Suprapubic skin (tissue), 4 donors: Measurements from ENCODE around the gene SYNPO. TPM values are rescaled to one million over a fixed set of nuclear protein-coding genes. Genes with fewer than 3 reads are reported as not detected.
A peak's percentile ranks its signal among the peaks of the same experiment; 100 is the strongest.

ENCODE experiments used
- DNase-seq, 2 donors: peaks; one replicate each; pipeline ENCODE4 v3.0.0-alpha.2; 2019; ENCODE audit warnings: low spot score in 2 of 2
- H3K27ac ChIP-seq: fragments of 200-600 bp; sonication (generic); one replicate; pipeline ENCODE4 v1.5.1; 2019
- H3K27me3 ChIP-seq: fragments of 200-600 bp; sonication (generic); one replicate; pipeline ENCODE4 v1.5.1; 2019
- H3K36me3 ChIP-seq: fragments of 200-600 bp; sonication (generic); one replicate; pipeline ENCODE4 v1.5.1; 2019
- H3K4me1 ChIP-seq: fragments of 200-600 bp; sonication (generic); one replicate; pipeline ENCODE4 v1.5.1; 2019
- H3K4me3 ChIP-seq: fragments of 200-600 bp; sonication (generic); one replicate; pipeline ENCODE4 v1.5.1; 2019; ENCODE audit warnings: mild to moderate bottlenecking
- H3K9me3 ChIP-seq: fragments of 200-600 bp; sonication (generic); one replicate; pipeline ENCODE4 v1.5.1; 2019
- CTCF ChIP-seq, 2 donors: fragments of 200-600 bp in 1 of 2; fragments of 450-650 bp in 1 of 2; sonication (generic) in 1 of 2; IDR thresholded peaks; one replicate each; pipeline ENCODE4 v1.5.1; 2016 to 2019; ENCODE audit warnings: antibody characterized with exemption in 2 of 2, mild to moderate bottlenecking in 1 of 2, moderate library complexity in 1 of 2
- EP300 ChIP-seq: sonication (generic); formaldehyde crosslinking; IDR thresholded peaks from one replicate; pipeline ENCODE4 v1.6.1; 2017; ENCODE audit warnings: antibody characterized with exemption
- POLR2A ChIP-seq, 2 donors: fragments of 450-650 bp; IDR thresholded peaks; one replicate each; pipeline ENCODE4 v1.6.1; 2017; ENCODE audit warnings: antibody characterized with exemption in 2 of 2, mild to moderate bottlenecking in 2 of 2, moderate library complexity in 2 of 2
- POLR2AphosphoS5 ChIP-seq, 3 donors: sonication (generic); formaldehyde crosslinking; IDR thresholded peaks; one replicate each; pipeline ENCODE4 v1.6.1; 2017; ENCODE audit warnings: antibody characterized with exemption in 3 of 3
- WGBS: methylation state at CpG from one replicate; pipeline ENCODE4 v1.1.5; 2018; 5-methylcytosine and 5-hydroxymethylcytosine counted together
- total RNA-seq, 4 donors: library from RNA; depleted of rRNA; stranded (reverse); fragments of >200 nt; gene quantifications; one replicate each; pipeline ENCODE4 v1.1.0, GENCODE V29; 2016

The SYNPO gene
- total RNA-seq, 4 donors from 2014 or later, result 3.3 to 8.5 (median 5.6) TPM

DNA sequence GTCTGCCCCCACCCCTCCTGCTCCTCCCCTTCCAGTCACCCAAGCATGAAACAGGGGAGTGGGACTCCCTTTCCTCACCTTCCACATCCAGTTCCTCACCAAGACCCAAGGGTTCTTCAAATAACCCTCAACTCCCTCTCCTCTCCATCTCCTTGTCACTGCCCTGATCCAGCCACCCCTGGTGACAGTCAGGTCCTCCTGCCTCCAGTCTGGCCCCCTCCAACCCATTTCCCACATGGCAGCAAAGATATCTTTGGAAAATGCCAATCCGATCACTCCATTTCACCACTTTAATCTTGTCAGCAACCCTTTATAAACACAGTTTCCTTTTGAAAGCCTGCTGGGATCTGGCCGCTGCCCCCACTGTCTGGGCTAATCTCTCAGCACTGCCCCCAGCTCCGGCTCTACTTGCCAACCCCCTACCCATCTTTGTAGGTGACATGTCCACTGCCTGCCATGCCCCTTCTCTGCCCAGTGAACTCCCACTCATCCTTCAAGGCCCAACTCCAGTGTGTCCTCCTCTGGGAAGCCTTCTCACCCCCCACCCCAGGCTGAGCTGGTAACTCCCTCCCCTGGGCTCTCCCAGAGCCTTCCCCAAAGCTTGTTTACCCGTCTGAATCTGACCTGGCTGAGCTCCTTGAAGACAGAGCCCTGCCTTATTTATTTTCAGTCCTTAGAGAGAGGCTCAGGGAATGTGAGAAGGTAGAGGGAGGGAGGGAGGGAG lies 19.8 kb downstream of the SYNPO start:
- H3K4me1 ChIP-seq, result peaks cover 18% of the 10 kb centered on the region
- no peak overlapping the region for H3K4me3 ChIP-seq
- no peaks in the 10 kb centered on the region for H3K36me3 ChIP-seq
- H3K27me3 ChIP-seq, result no peaks in the 10 kb centered on the region
- TF ChIP-seq CTCF (IDR thresholded peaks at IDR 0.05) (no peak), POLR2A (IDR thresholded peaks at IDR 0.05) (no peak), POLR2AphosphoS5 (IDR thresholded peaks at IDR 0.05) (no peak)
- WGBS, result 59% methylated on average over 4 of the region's 4 CpGs
- H3K27ac ChIP-seq, result no peak overlapping the region
- no peaks in the 10 kb centered on the region for H3K9me3 ChIP-seq
- DNase-seq, result peak in 1 of 2 donors; percentile 71

DNA sequence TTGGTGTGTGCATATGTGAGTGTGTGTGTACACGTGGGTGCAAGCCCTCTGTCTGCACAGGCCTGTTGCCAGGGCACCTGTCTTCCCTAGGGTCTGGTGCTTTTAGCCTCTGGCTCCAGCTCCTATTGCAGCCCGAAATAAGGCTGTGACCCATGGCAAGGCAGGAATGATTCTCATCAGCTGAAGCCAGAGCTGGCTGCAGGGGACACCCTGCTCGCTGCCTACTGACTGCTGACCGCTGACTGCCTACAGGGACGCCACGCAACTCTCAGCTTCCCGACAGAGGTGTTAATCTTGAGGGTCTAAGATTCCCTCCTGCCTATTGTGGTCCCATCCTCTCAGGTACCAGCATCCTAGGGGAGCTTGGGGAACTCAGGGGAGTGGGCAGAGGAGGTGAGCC lies 20.6 kb downstream of the SYNPO start, which contains the start of gene MYOZ3:
Gene MYOZ3 (plus strand): TSS at position 166 of the 400 bp plus-strand sequence. CDS start 1,691 bp downstream, outside the sequence.
- H3K27ac ChIP-seq, result no peak within 1 kb of the TSS
- no peaks in the 10 kb centered on the region for H3K9me3 ChIP-seq
- TF ChIP-seq CTCF (IDR thresholded peaks at IDR 0.05) (no peak), POLR2AphosphoS5 (IDR thresholded peaks at IDR 0.05) (no peak), POLR2A (IDR thresholded peaks at IDR 0.05) (no peak), EP300 (no peak)
- peak in 1 of 2 donors; percentile 32 for DNase-seq
- H3K27me3 ChIP-seq, result no peaks in the 10 kb centered on the region
- peaks cover 15% of the 10 kb centered on the region for H3K4me1 ChIP-seq
- H3K36me3 ChIP-seq, result no peaks in the 10 kb centered on the region
- 61% methylated on average over 3 of the region's 7 CpGs for WGBS
- H3K4me3 ChIP-seq, result no peak within 1 kb of the TSS

DNA sequence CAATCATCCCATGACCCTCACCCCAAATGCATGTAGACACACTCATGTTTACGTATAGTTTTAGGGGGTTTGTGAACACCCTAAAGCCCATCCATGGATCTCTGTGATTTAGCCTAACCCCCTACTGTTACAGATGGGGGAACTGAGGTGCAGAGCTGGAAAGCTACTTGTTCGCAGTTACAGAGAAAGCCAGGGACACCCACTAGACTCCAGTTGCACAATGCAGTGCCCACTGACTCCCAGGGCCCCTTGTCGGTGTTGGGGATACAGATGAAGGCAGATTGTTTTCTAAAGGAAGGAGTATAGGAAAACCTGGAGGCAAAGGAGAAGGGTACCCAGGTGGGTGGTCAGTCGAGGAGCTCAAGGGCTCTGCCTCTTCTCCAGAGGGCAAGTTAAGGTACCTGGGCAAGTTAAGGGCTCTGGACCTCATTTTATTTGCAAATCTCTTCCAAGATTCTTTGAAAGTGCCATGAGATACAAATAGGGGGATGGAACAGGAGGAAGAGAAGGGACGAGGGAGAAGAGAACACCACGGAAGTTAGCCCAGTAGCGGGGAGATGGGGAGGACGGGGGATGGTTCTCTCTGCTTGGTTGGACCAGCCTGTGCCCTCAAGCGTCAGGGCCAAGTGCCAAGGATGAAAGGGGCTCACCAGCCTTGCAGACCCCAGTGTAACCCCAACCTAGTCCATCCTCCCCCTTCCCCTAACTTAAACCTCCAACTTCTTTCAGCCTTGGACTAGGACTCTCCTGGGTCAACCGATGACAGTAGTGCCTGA lies 21.5 kb downstream of the SYNPO start:
- Histone ChIP-seq H3K4me1 (peaks cover 5% of the 10 kb centered on the region), H3K9me3 (no peaks in the 10 kb centered on the region), H3K27me3 (no peaks in the 10 kb centered on the region), H3K36me3 (no peaks in the 10 kb centered on the region), H3K27ac (no peak overlapping the region), H3K4me3 (no peak overlapping the region)
- 90% methylated on average over 10 of the region's 10 CpGs for WGBS
- DNase-seq, result no peak
- TF ChIP-seq CTCF (IDR thresholded peaks at IDR 0.05), result no peak
- TF ChIP-seq POLR2A (IDR thresholded peaks at IDR 0.05), result no peak
- TF ChIP-seq POLR2AphosphoS5 (IDR thresholded peaks at IDR 0.05), result no peak
- no peak for TF ChIP-seq EP300

DNA sequence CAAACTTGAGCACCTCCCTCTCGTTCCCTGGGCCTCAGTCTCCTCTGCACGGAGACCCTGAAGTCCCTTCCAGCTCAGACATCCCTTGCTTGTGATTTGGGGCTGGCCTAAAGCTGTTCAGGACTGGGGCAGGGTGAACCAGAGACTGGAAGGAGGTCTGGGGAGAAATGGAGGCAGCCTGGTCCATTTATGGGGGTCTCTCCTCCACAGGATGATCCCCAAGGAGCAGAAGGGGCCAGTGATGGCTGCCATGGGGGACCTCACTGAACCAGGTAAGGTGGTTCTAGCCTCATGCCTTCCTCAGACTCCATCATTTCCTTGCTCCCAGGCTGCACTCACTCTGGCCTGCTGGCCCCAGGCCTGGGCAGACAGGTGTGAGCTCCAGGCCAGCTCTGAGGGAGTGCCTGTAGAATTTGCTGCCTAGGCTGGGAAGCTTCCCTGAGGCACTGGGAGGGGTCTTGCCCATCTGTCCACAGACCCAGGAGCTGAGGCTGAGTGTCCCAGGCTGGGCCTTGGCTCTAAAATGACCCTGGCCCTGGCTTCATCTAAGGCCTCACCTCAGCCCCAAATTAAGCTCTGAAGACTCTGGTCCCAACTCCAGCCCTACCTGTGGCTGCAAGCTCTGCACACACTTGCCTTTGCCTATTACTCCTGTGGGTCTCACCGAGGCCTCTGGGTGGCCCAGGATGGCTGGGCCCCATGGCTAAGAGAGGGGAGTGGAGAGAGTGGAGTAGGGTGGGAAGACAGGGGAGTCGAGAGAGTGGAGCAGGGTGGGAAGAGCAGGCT lies 22.5 kb downstream of the SYNPO start:
- peak in 1 of 2 donors; percentile 57 for DNase-seq
- 88% methylated on average over 4 of the region's 4 CpGs for WGBS

More for the DNA sequence above, 22.5 kb downstream of the SYNPO start:
- no peaks in the 10 kb centered on the region for H3K4me1 ChIP-seq
- no peaks in the 10 kb centered on the region for H3K36me3 ChIP-seq
- no peak overlapping the region for H3K4me3 ChIP-seq
- H3K27ac ChIP-seq, result no peak overlapping the region
- H3K27me3 ChIP-seq, result no peaks in the 10 kb centered on the region
- TF ChIP-seq POLR2AphosphoS5 (IDR thresholded peaks at IDR 0.05), result no peak
- no peak for TF ChIP-seq EP300
- no peak for TF ChIP-seq CTCF (IDR thresholded peaks at IDR 0.05)
- TF ChIP-seq POLR2A (IDR thresholded peaks at IDR 0.05), result no peak
- no peaks in the 10 kb centered on the region for H3K9me3 ChIP-seq
